Skeletal muscle tissue (tissue), 4 donors: ENCODE data around the gene RASA3. TPM values are rescaled to one million over a fixed set of nuclear protein-coding genes. Genes with fewer than 3 reads are reported as not detected.
"Not testable (repeated sequence)": the region's sequence is repeated elsewhere in the genome, so short reads cannot be mapped to it uniquely, and the experiment has no call there.

Experiments
- H3K27ac ChIP-seq: one replicate; pipeline ENCODE4 v1.7.0; 2013; ENCODE audit warnings: mild to moderate bottlenecking, low read depth, low read length, inconsistent platforms
- H3K27me3 ChIP-seq, 3 donors: one replicate each; pipeline ENCODE4 v1.7.0; 2013; ENCODE audit warnings: low read length in 3 of 3; ENCODE audit not compliant: control insufficient read depth in 3 of 3, insufficient read depth in 3 of 3
- H3K36me3 ChIP-seq, 3 donors: one replicate each; pipeline ENCODE4 v1.7.0; 2013; ENCODE audit warnings: low read length in 3 of 3; ENCODE audit not compliant: control insufficient read depth in 3 of 3, insufficient read depth in 3 of 3
- H3K4me1 ChIP-seq, 3 donors: one replicate each; pipeline ENCODE4 v1.7.0; 2013; ENCODE audit warnings: low read length in 3 of 3, mild to moderate bottlenecking in 3 of 3; ENCODE audit not compliant: control insufficient read depth in 3 of 3, insufficient read depth in 3 of 3
- H3K4me3 ChIP-seq, 3 donors: one replicate each; pipeline ENCODE4 v1.7.0; 2013; ENCODE audit warnings: low read length in 3 of 3
- H3K9ac ChIP-seq, 3 donors: one replicate each; pipeline ENCODE4 v1.7.0; 2013; ENCODE audit warnings: low read length in 3 of 3, mild to moderate bottlenecking in 3 of 3, moderate library complexity in 2 of 3, low read depth in 1 of 3
- H3K9me3 ChIP-seq, 3 donors: one replicate each; pipeline ENCODE4 v1.7.0; 2013; ENCODE audit warnings: low read length in 3 of 3; ENCODE audit not compliant: control insufficient read depth in 3 of 3
- total RNA-seq: library from RNA; depleted of rRNA; stranded (reverse); fragments of >200 nt; gene quantifications from one replicate; pipeline ENCODE4 v1.2.3, GENCODE V29; 2014
- donor health status: Osteomylitis.

The RASA3 gene
- total RNA-seq, 1 donor from 2014 or later = 14.1 TPM

DNA sequence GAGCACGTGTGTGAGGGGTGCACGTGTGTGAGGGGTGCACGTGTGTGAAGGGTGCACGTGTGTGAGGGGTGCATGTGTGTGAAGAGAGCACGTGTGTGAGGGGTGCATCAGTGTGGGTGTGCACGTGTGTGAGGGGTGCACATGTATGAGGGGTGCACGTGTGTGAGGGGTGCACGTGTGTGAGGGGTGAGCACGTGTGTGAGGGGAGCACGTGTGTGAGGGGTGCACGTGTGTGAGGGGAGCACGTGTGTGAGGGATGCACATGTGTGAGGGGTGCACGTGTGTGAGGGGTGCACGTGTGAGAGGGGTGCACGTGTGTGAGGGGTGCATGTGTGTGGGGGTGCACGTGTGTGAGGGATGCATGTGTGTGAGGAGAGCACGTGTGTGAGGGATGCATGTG lies 15.7 kb downstream of the RASA3 start:
- Histone ChIP-seq H3K4me1 (peaks cover 35 to 69% (median 37%) of the 10 kb centered on the region in 3 donors), H3K27me3 (no peaks in the 10 kb centered on the region), H3K9me3 (no peaks in the 10 kb centered on the region), H3K9ac (no peak overlapping the region), H3K27ac (no peak overlapping the region), H3K36me3 (peaks cover 0 to 5% (median 0%) of the 10 kb centered on the region in 3 donors), H3K4me3 (no peak overlapping the region)

DNA sequence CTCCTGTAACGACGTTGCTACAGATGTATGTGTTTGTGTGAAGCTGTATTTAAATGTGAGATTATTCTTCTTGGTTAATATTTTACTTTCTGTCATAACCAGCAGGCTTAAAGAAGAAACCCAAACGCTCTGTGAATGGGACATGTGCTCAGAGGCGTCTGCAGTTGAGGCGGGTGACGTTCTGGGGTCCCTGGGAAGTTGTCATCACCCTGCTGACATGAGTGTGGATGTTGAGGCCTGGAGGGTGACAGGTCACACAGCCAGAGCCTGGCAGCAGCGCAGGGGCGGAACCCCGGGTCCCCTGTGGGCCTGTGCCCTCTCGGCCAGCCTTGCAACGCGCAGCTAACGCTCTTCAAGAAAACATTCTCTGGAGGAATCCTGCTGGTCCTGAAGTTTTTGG lies 16.6 kb downstream of the RASA3 start:
- Histone ChIP-seq H3K4me1 (peaks cover 32 to 66% (median 34%) of the 10 kb centered on the region in 3 donors), H3K27ac (peak overlapping the region; percentile 13), H3K4me3 (no peak overlapping the region), H3K9ac (no peak overlapping the region), H3K9me3 (no peaks in the 10 kb centered on the region), H3K36me3 (peaks cover 0 to 5% (median 0%) of the 10 kb centered on the region in 3 donors), H3K27me3 (no peaks in the 10 kb centered on the region)

DNA sequence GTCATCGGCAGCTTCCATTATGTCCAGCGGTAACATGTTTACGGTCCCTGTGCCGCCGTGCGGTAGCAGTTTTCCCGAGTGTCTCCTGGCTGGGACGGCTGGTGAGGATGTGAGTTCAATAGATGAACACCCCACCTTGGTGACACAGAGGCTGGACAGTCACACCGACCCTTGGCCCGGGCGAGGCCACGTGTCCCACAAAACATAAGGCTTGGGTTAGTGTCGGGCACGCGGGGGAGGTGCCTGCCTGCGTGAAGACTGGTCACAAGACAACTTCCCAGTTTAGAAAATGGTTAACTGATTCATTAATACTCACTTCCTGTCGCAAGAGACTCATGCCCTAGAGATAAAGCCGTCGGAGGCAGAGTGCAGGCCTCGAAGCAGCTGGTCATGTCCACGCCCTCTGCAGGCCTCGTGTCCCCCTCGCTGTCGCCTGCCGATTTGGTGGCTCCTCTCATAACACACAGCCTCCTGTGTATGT lies 17.2 kb downstream of the RASA3 start:
- Histone ChIP-seq H3K9me3 (no peaks in the 10 kb centered on the region), H3K27me3 (no peaks in the 10 kb centered on the region), H3K4me1 (peaks cover 35 to 68% (median 37%) of the 10 kb centered on the region in 3 donors), H3K9ac (no peak overlapping the region), H3K27ac (peak overlapping the region; percentile 13), H3K36me3 (peaks cover 0 to 5% (median 0%) of the 10 kb centered on the region in 3 donors), H3K4me3 (no peak overlapping the region)

DNA sequence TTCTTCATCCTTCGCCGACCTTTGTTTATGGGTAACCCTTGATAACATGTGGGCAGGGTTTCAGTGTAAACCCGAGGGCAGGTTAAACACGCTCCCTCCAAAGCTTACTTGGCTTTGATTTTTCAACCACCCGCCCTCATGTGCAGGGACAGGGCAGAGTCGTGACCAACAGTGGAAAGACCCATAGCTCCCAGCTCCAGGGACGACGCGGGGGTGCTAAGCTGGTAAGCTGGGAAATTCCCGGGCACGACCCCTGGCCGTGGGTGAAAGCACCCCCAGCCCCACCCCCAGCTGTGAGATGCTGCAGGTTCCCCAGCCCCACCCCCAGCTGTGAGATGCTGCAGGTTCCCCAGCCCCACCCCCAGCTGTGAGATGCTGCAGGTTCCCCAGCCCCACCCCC lies 17.8 kb downstream of the RASA3 start:
- H3K27me3 ChIP-seq, H3K4me3 ChIP-seq, H3K27ac ChIP-seq, H3K36me3 ChIP-seq, H3K9me3 ChIP-seq, H3K9ac ChIP-seq: not testable (repeated sequence)
- H3K4me1 ChIP-seq = peaks cover 40 to 73% (median 43%) of the 10 kb centered on the region in 3 donors

DNA sequence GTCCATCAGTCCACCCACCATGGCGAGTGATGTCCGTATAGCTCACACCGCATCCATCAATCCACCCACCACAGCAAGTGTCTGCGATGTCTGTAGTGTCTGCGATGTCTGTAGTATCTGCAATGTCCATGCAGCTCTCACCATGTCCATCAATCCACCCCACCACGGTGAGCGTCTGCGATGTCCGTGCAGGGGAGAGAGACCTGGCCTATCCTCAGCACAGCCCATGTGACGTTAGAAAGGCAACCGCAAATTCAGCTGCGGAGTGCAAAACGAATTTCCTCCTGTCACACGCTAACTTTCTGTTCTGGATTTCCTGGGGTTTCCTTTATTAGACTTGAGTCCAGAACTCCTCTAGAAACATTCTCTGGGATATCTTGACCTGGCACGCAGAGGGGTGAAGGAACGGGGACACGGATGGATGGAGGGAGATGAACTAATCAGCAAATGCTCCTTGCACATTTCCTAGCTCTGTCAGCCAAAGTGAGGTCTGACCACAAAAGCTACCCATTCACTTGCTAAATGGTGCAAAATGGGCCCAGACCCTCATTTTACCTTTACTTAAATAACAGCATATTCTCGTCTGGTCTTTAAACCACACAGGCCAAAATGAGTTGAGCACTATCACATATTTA lies 18.3 kb downstream of the RASA3 start:
- H3K36me3 ChIP-seq = peaks cover 0 to 5% (median 0%) of the 10 kb centered on the region in 3 donors
- H3K4me1 ChIP-seq = peaks cover 45 to 79% (median 48%) of the 10 kb centered on the region in 3 donors
- H3K27me3 ChIP-seq = no peaks in the 10 kb centered on the region
- no peak overlapping the region for H3K4me3 ChIP-seq
- H3K27ac ChIP-seq = no peak overlapping the region
- H3K9me3 ChIP-seq = no peaks in the 10 kb centered on the region
- no peak overlapping the region for H3K9ac ChIP-seq

DNA sequence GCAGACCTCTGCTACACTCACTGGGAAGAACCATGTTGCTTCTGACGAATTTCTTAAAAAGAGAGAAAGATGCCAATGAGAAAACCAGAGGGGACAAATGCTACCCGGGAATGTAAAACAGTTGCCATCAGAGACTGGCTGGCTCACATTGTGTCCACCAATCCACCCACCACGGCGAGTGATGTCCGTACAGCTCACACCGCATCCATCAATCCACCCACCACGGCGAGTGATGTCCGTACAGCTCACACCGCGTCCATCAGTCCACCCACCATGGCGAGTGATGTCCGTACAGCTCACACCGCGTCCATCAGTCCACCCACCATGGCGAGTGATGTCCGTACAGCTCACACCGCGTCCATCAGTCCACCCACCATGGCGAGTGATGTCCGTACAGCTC lies 19.0 kb downstream of the RASA3 start:
- H3K4me3 ChIP-seq, H3K27me3 ChIP-seq, H3K9me3 ChIP-seq, H3K36me3 ChIP-seq, H3K27ac ChIP-seq: not testable (repeated sequence)
- H3K9ac ChIP-seq = peak overlapping the region in 1 of 3 donors; percentile 40
- H3K4me1 ChIP-seq = peaks cover 47 to 82% (median 52%) of the 10 kb centered on the region in 3 donors

DNA sequence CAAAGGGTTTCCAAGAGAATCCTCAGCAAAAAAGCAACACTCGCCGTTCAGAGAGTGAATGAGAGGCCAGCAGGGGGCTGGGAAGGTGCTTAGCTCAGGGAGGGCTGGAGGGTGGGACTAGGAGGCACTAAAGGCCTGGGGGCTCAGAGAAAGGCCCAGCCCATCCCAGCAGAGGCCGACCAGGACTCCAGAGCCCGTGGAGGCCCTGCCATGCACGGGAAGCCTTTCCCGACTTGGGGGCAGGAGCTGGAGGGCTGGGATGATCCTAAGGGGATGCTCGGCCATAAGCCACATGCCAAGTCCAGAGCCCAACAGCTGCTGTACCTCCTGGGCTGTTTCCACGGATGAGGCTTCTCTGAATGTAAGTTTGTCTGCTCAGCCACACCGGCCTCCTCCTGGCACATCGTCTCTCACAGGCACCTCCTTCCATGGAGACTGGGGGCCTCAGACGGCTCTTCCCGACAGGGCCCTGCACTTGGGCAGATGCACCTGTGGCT lies 19.5 kb downstream of the RASA3 start:
- Histone ChIP-seq H3K9me3 (no peaks in the 10 kb centered on the region), H3K4me3 (peak overlapping the region in 1 of 3 donors; percentile 16), H3K4me1 (peaks cover 51 to 82% (median 56%) of the 10 kb centered on the region in 3 donors), H3K27me3 (no peaks in the 10 kb centered on the region), H3K27ac (peak overlapping the region; percentile 62), H3K36me3 (peaks cover 0 to 5% (median 0%) of the 10 kb centered on the region in 3 donors), H3K9ac (peak overlapping the region; percentile 32 to 76 (median 40))

DNA sequence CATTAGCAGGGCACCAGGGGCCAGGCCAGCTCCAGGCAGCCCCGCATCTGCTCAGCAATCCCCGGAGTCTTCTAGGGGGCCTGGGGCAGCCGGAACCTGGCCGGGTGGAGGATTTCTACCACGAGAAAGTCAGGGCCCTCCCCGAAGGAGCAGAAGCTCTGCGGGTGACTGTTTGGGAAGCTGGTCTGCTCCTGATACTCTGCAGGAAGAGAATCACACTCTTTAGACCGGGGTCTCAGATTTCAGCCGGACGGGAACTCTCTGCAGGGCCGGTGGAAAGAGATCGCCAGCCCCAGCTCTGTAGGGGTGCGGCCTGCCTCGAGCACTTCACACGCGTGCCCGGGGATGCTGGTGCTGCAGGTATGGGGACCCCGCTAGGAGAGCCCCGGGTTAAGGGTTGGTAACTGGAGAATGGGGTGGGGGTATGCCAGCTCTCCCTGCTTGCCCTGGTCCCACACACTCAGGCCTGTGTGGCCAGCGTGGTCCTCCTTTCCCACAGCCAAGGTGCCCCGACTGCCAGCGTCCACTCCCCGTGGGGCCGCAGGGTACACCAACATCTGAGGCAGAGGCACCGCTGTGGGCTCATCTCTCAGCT lies 20.1 kb downstream of the RASA3 start:
- Histone ChIP-seq H3K4me3 (peak overlapping the region in 2 of 3 donors; percentile 16 to 22), H3K4me1 (peaks cover 55 to 83% (median 61%) of the 10 kb centered on the region in 3 donors), H3K27ac (peak overlapping the region; percentile 62), H3K27me3 (no peaks in the 10 kb centered on the region), H3K9me3 (no peaks in the 10 kb centered on the region), H3K9ac (peak overlapping the region; percentile 40 to 76 (median 63)), H3K36me3 (peaks cover 0 to 5% (median 0%) of the 10 kb centered on the region in 3 donors)

DNA sequence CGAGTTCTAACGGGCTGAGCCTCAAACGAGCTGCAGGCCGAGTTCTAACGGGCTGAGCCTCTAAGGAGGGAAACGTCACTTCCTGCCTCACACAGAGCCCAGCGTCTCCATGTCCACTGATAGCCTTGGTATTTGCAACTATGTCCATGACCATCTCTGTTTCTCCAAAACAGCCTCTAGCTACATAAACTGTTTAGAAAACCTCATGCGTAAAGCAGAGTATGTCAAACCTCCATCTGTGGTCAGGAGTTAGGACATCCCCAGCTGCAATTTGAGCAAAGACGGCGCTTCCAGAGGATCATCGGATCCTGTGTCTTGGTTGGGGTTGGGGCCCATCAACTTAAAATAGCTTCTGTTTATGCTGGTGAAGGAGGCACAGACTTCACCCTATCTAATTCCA lies 20.8 kb downstream of the RASA3 start:
- Histone ChIP-seq H3K36me3 (peaks cover 0 to 5% (median 0%) of the 10 kb centered on the region in 3 donors), H3K4me3 (peak overlapping the region in 1 of 3 donors; percentile 16), H3K9me3 (no peaks in the 10 kb centered on the region), H3K27ac (peak overlapping the region; percentile 62), H3K9ac (peak overlapping the region in 2 of 3 donors; percentile 63 to 76), H3K27me3 (no peaks in the 10 kb centered on the region), H3K4me1 (peaks cover 60 to 87% (median 68%) of the 10 kb centered on the region in 3 donors)

DNA sequence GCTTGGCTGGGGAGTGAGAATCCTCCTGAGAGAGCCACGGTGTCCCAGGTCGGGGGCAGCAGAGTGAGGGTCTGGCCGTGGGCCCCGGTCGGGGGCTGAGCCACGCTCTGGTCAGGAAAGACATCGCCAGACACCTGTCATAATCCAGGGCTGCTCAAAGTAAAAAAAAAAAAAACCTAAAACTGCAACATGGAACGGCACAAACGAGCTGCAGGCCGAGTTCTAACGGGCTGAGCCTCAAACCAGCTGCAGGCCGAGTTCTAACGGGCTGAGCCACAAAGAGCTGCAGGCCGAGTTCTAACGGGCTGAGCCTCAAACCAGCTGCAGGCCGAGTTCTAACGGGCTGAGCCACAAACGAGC lies 21.6 kb downstream of the RASA3 start:
- H3K4me3 ChIP-seq = peak overlapping the region in 2 of 3 donors; percentile 28 to 49
- peak overlapping the region in 1 of 3 donors; percentile 53 for H3K9ac ChIP-seq
- H3K36me3 ChIP-seq, H3K27me3 ChIP-seq, H3K9me3 ChIP-seq: not testable (repeated sequence)
- H3K27ac ChIP-seq = peak overlapping the region; percentile 24
- peaks cover 62 to 89% (median 70%) of the 10 kb centered on the region in 3 donors for H3K4me1 ChIP-seq
